Measurements from ENCODE around the gene DDX52. TPM values are rescaled to one million over a fixed set of nuclear protein-coding genes. Genes with fewer than 3 reads are reported as not detected.

Gene DDX52
- total RNA-seq, 4 donors from 2014 or later = 13.1 to 16.9 (median 14.7) TPM

DNA sequence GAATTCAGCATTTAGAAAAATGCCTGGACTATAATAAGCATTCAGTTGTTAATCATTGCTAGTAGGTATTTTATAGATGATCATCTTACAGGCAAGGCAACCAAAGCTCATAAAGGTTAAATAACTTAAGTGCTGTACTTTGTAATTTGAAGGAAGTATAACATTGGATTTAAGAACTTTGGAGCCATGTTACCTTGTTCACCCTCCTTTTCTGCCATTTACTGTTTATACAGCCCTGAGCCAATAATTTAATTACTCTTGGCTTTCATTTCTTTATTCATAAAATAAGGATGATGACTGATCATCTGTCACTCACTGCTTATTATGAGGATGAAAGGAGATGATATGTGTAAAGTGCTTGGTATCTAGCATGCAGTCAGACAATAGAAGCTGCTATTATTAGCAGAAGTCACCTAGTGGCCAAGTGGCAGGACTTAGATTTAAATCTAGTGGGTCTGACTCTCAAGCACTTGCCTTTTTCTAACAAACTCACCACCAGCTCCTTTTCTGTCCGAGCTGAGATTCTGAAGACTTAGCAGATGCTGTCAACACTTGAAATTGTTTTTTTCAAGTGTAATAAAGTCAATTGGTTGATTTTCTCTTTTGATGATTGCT lies 18.3 kb upstream of the DDX52 start:
- H3K36me3 ChIP-seq = no peaks in the 10 kb centered on the region
- no peaks in the 10 kb centered on the region for H3K9me3 ChIP-seq
- in situ Hi-C loops (cut with MboI; ENCODE audit: low sequenced_read_pairs in 4 of 4) = no loop called here
- no peak overlapping the region for H3K4me3 ChIP-seq
- no peaks in the 10 kb centered on the region for H3K27me3 ChIP-seq
- TF ChIP-seq, protein P1, sequence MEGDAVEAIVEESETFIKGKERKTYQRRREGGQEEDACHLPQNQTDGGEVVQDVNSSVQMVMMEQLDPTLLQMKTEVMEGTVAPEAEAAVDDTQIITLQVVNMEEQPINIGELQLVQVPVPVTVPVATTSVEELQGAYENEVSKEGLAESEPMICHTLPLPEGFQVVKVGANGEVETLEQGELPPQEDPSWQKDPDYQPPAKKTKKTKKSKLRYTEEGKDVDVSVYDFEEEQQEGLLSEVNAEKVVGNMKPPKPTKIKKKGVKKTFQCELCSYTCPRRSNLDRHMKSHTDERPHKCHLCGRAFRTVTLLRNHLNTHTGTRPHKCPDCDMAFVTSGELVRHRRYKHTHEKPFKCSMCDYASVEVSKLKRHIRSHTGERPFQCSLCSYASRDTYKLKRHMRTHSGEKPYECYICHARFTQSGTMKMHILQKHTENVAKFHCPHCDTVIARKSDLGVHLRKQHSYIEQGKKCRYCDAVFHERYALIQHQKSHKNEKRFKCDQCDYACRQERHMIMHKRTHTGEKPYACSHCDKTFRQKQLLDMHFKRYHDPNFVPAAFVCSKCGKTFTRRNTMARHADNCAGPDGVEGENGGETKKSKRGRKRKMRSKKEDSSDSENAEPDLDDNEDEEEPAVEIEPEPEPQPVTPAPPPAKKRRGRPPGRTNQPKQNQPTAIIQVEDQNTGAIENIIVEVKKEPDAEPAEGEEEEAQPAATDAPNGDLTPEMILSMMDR (IDR thresholded peaks at IDR 0.05 in 4 of 5, conservative IDR thresholded peaks at IDR 0.05 in 1 of 5) = no peak
- TF ChIP-seq POLR2A (IDR thresholded peaks at IDR 0.05) = no peak
- no peaks in the 10 kb centered on the region for H3K4me1 ChIP-seq
- no peak overlapping the region for H3K27ac ChIP-seq
- DNase-seq (no peak), ATAC-seq (no peak)
- intact Hi-C loops (cut with DNase I; ENCODE audit: low total_unique reads) = no loop called here

DNA sequence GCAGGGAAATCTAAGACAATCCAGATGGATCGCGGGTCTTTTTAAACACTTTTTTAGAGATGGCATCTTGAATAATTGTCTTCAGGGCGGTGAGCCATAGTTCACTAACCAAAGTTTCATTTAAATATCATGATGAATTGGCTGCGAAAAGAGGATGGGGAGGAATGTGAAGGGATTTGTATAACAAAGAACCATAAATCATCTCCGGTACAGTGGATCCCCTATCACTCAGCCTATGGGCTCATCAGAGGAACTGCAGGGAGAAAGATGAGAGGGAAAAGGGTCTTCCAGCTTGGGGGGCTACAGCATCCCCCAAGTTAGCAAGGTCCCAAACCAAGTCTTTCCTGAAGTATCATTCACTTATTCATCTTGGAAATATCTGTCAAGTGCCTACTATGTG lies 16.7 kb upstream of the DDX52 start:
- in situ Hi-C loops (cut with MboI; ENCODE audit: low sequenced_read_pairs in 4 of 4) (no loop called here), intact Hi-C loops (cut with DNase I; ENCODE audit: low total_unique reads) (no loop called here)
- TF ChIP-seq, protein P1 (IDR thresholded peaks at IDR 0.05 in 4 of 5, conservative IDR thresholded peaks at IDR 0.05 in 1 of 5) = no peak
- TF ChIP-seq POLR2A (IDR thresholded peaks at IDR 0.05) = no peak
- H3K9me3 ChIP-seq = no peaks in the 10 kb centered on the region
- no peaks in the 10 kb centered on the region for H3K27me3 ChIP-seq
- no peak overlapping the region for H3K4me3 ChIP-seq
- DNase-seq (no peak), ATAC-seq (no peak)
- no peaks in the 10 kb centered on the region for H3K4me1 ChIP-seq
- no peaks in the 10 kb centered on the region for H3K36me3 ChIP-seq
- no peak overlapping the region for H3K27ac ChIP-seq

DNA sequence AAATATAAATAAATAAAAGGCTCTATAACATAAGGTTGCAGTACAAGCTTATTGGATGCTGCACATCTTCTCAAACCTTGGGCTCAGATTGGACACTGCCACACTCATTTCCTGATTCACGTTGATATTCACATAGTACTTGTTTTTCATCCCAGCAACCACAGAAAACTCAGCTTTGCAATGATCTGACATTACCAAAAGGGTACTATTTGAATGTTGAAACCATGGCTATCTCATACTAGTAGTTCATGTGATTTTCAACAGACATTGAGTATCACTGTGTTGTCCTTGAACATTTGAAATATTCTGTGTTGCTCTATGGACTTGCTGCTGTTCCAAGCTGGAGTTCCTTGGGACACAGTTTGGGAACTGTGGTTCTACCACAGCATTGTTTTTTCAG lies 14.0 kb upstream of the DDX52 start:
- in situ Hi-C loops (cut with MboI; ENCODE audit: low sequenced_read_pairs in 4 of 4) (no loop called here), intact Hi-C loops (cut with DNase I; ENCODE audit: low total_unique reads) (no loop called here)
- no peak for DNase-seq

DNA sequence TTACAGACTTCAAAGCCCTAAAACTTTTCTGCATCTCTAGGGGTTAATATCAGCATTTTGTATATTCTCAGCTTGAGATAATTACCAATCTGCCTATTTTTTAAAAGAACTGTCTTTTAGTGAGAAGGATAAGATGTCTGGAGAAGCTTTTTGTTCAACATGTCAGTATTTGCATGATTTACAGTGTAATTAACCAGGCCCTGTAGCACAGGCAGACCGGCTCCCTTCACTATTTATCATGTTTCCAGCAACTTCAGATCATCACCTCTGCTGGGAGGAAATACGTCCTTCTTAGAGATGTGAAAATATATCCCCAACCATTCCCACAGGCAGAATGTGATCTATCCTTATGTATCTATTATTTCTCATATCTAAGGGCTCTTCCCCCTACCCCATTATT lies 8.6 kb upstream of the DDX52 start:
- ATAC-seq (no peak), DNase-seq (no peak)
- intact Hi-C loops (cut with DNase I; ENCODE audit: low total_unique reads) (no loop called here), in situ Hi-C loops (cut with MboI; ENCODE audit: low sequenced_read_pairs in 4 of 4) (no loop called here)
- Histone ChIP-seq H3K27ac (no peak overlapping the region), H3K27me3 (peaks cover 4 to 14% (median 8%) of the 10 kb centered on the region in 3 donors), H3K36me3 (no peaks in the 10 kb centered on the region), H3K9me3 (no peaks in the 10 kb centered on the region), H3K4me3 (no peak overlapping the region), H3K4me1 (no peaks in the 10 kb centered on the region)
- no peak for TF ChIP-seq POLR2A (IDR thresholded peaks at IDR 0.05)
- TF ChIP-seq, protein P1 (IDR thresholded peaks at IDR 0.05 in 4 of 5, conservative IDR thresholded peaks at IDR 0.05 in 1 of 5) = no peak

More for the DNA sequence above, 14.0 kb upstream of the DDX52 start:
- no peaks in the 10 kb centered on the region for H3K9me3 ChIP-seq
- H3K27ac ChIP-seq = no peak overlapping the region
- H3K27me3 ChIP-seq = no peaks in the 10 kb centered on the region
- no peaks in the 10 kb centered on the region for H3K4me1 ChIP-seq
- no peaks in the 10 kb centered on the region for H3K36me3 ChIP-seq
- TF ChIP-seq, protein P1 (IDR thresholded peaks at IDR 0.05 in 4 of 5, conservative IDR thresholded peaks at IDR 0.05 in 1 of 5) = no peak
- TF ChIP-seq POLR2A (IDR thresholded peaks at IDR 0.05) = no peak
- ATAC-seq = no peak
- no peak overlapping the region for H3K4me3 ChIP-seq

Data from gastrocnemius medialis (tissue), 4 donors.